Fibroblast of villous mesenchyme (primary cell): ENCODE measurements around the gene CCDC107. TPM values are rescaled to one million over a fixed set of nuclear protein-coding genes. Genes with fewer than 3 reads are reported as not detected.

ENCODE experiments used
- DNase-seq: peaks from one replicate; pipeline ENCODE4 v3.0.0-alpha.2; 2010; ENCODE audit warnings: low read depth
- H3K4me3 ChIP-seq: 2 replicates; pipeline ENCODE4 v1.5.1; 2011; ENCODE audit warnings: low read depth, mild to moderate bottlenecking, low read length
- CTCF ChIP-seq: IDR thresholded peaks from 2 replicates; pipeline ENCODE4 v1.5.1; 2012; ENCODE audit warnings: low read depth, mild to moderate bottlenecking, low read length; ENCODE audit not compliant: insufficient read depth
- total RNA-seq: library from RNA; depleted of rRNA; stranded (reverse); fragments of >200 nt; gene quantifications from 2 replicates; pipeline ENCODE4 v1.2.3, GENCODE V29; 2012

Gene CCDC107
- total RNA-seq, 1 donor = 18.1 TPM

- peak overlapping the region; percentile 86 for H3K4me3 ChIP-seq
- TF ChIP-seq CTCF = no peak
- DNase-seq = peak; percentile 57
Observed at GRCh38 chr9:35658968-35659220, 802 bp downstream of the CCDC107 start.

GRCh38 chr9:35659340-35659739 lies 1.2 kb downstream of the CCDC107 start:
- TF ChIP-seq CTCF = no peak
- H3K4me3 ChIP-seq = peak overlapping the region; percentile 86
- peak; percentile 56 for DNase-seq

GRCh38 chr9:35660966-35661415 lies 2.9 kb downstream of the CCDC107 start:
- peak; percentile 65 for DNase-seq
- no peak overlapping the region for H3K4me3 ChIP-seq
- TF ChIP-seq CTCF = peak; percentile 65

GRCh38 chr9:35661756-35662350 lies 3.8 kb downstream of the CCDC107 start:
- no peak overlapping the region for H3K4me3 ChIP-seq
- no peak for TF ChIP-seq CTCF
- no peak for DNase-seq

- DNase-seq = no peak
- TF ChIP-seq CTCF = no peak
- no peak overlapping the region for H3K4me3 ChIP-seq
Observed at GRCh38 chr9:35662437-35662836, 4.3 kb downstream of the CCDC107 start.

GRCh38 chr9:35664531-35665470 lies 6.7 kb downstream of the CCDC107 start, which contains the start of gene ARHGEF39:
TSS of gene ARHGEF39 (minus strand) at chr9:35665195. CDS start at chr9:35665169, 26 bp downstream.
- DNase-seq = peak; percentile 79
- TF ChIP-seq CTCF = peak; percentile 21
- peak within 1 kb of the TSS; percentile 68 for H3K4me3 ChIP-seq
